ENCODE measurements around the gene TMEM238L.

TMEM238L gene

GRCh38 chr17:10803350-10803749, 549 bp downstream of the TMEM238L start:
- DNase-seq, result no peak

GRCh38 chr17:10802496-10803284, 1.2 kb downstream of the TMEM238L start:
- DNase-seq, result no peak

GRCh38 chr17:10799407-10799806, 4.5 kb downstream of the TMEM238L start:
- no peak for DNase-seq

- DNase-seq, result no peak
Observed at GRCh38 chr17:10798910-10799309, 5.0 kb downstream of the TMEM238L start.

GRCh38 chr17:10798332-10798749, 5.6 kb downstream of the TMEM238L start:
- DNase-seq, result no peak

GRCh38 chr17:10797476-10798328, 6.2 kb downstream of the TMEM238L start:
- no peak for DNase-seq

GRCh38 chr17:10793816-10794215, 10.1 kb downstream of the TMEM238L start:
- DNase-seq, result no peak

- DNase-seq, result no peak
Observed at GRCh38 chr17:10793256-10793655, 10.6 kb downstream of the TMEM238L start.

GRCh38 chr17:10792151-10792550, 11.7 kb downstream of the TMEM238L start:
- no peak for DNase-seq

- no peak for DNase-seq
Observed at GRCh38 chr17:10790491-10791401, 13.2 kb downstream of the TMEM238L start.

GRCh38 chr17:10789694-10790271, 14.1 kb downstream of the TMEM238L start:
- DNase-seq, result no peak

- DNase-seq, result no peak
Observed at GRCh38 chr17:10787306-10788045, 16.4 kb downstream of the TMEM238L start.

GRCh38 chr17:10785295-10785694, 18.6 kb downstream of the TMEM238L start:
- no peak for DNase-seq

GRCh38 chr17:10779609-10780008, 24.3 kb downstream of the TMEM238L start:
- no peak for DNase-seq

GRCh38 chr17:10777890-10778289, 26.0 kb downstream of the TMEM238L start:
- no peak for DNase-seq

GRCh38 chr17:10777131-10777807, 26.6 kb downstream of the TMEM238L start:
- no peak for DNase-seq

- DNase-seq, result no peak
Observed at GRCh38 chr17:10776381-10776780, 27.5 kb downstream of the TMEM238L start.

- DNase-seq, result no peak
Observed at GRCh38 chr17:10775740-10776356, 28.1 kb downstream of the TMEM238L start.

- no peak for DNase-seq
Observed at GRCh38 chr17:10775058-10775457, 28.8 kb downstream of the TMEM238L start.

- no peak for DNase-seq
Observed at GRCh38 chr17:10773391-10773790, 30.5 kb downstream of the TMEM238L start.
